Stimulated activated CD4-positive, alpha-beta T cell treated with anti-CD3 and anti-CD28 coated beads, Interleukin-15, amount 100 ng/mL, for 1 hour (primary cell): ENCODE measurements around the gene HOXB2.

Source experiments
- DNase-seq, 2 donors: peaks; one replicate each; pipeline ENCODE4 v3.0.0-alpha.2; 2020; ENCODE audit warnings: low read depth in 1 of 2, low spot score in 1 of 2

The HOXB2 gene

GRCh38 chr17:48566717-48567116, 21.8 kb upstream of the HOXB2 start:
- no peak for DNase-seq

- no peak for DNase-seq
These were observed 21.2 kb upstream of the HOXB2 start for GRCh38 chr17:48565925-48566710.

GRCh38 chr17:48565022-48565554, 20.2 kb upstream of the HOXB2 start:
- DNase-seq: no peak

- no peak for DNase-seq
These were observed 19.5 kb upstream of the HOXB2 start for GRCh38 chr17:48564188-48565021.

GRCh38 chr17:48563867-48564187, 18.9 kb upstream of the HOXB2 start:
- DNase-seq: no peak

GRCh38 chr17:48563385-48563838, 18.5 kb upstream of the HOXB2 start:
- DNase-seq: no peak

- no peak for DNase-seq
These were observed 18.0 kb upstream of the HOXB2 start for GRCh38 chr17:48562934-48563333.

GRCh38 chr17:48561884-48562810, 17.2 kb upstream of the HOXB2 start:
- DNase-seq: no peak

GRCh38 chr17:48559840-48560817, 15.2 kb upstream of the HOXB2 start:
- no peak for DNase-seq

GRCh38 chr17:48559122-48559839, 14.4 kb upstream of the HOXB2 start:
- no peak for DNase-seq

- no peak for DNase-seq
These were observed 13.9 kb upstream of the HOXB2 start for GRCh38 chr17:48558831-48559121.

- DNase-seq: no peak
These were observed 13.3 kb upstream of the HOXB2 start for GRCh38 chr17:48558057-48558830.

GRCh38 chr17:48556576-48557401, 11.9 kb upstream of the HOXB2 start:
- no peak for DNase-seq

- DNase-seq: no peak
These were observed 11.3 kb upstream of the HOXB2 start for GRCh38 chr17:48556229-48556575.

- DNase-seq: no peak
These were observed 10.6 kb upstream of the HOXB2 start for GRCh38 chr17:48555258-48556228.

- DNase-seq: no peak
These were observed 9.7 kb upstream of the HOXB2 start for GRCh38 chr17:48554412-48555257.
